PFSK-1 (cell line): ENCODE data around the gene FAM219B.

Source experiments
- FOXP2 ChIP-seq: optimal IDR thresholded peaks from 2 replicates; pipeline ENCODE3; 2011; ENCODE audit warnings: borderline replicate concordance, control low read depth, inconsistent platforms; ENCODE audit not compliant: insufficient read depth; ENCODE audit errors: extremely low read length, extremely low read depth
- POLR2AphosphoS5 ChIP-seq: IDR thresholded peaks from 2 replicates; pipeline ENCODE4 v1.6.1; 2012; ENCODE audit warnings: low read depth, mild to moderate bottlenecking, control low read depth, low read length, moderate library complexity
- REST ChIP-seq, 2 experiments: IDR thresholded peaks; 2 replicates each; pipeline versions ENCODE4 v1.6.1 to v1.8.0; 2011 to 2012; ENCODE audit warnings: low read depth in 2 of 2, low read length in 2 of 2, control low read depth in 1 of 2, inconsistent platforms in 1 of 2, mild to moderate bottlenecking in 1 of 2, moderate library complexity in 1 of 2; ENCODE audit not compliant: insufficient read depth in 1 of 2
- SIN3A ChIP-seq: IDR thresholded peaks from 2 replicates; pipeline ENCODE4 v1.6.1; 2012; ENCODE audit warnings: mild to moderate bottlenecking, low read length, moderate library complexity, borderline replicate concordance; ENCODE audit not compliant: insufficient read depth
- TAF1 ChIP-seq: IDR thresholded peaks from 2 replicates; pipeline ENCODE4 v1.6.1; 2012; ENCODE audit warnings: low read length, control low read depth, borderline replicate concordance; ENCODE audit not compliant: insufficient read depth

GRCh38 chr15:74889883-74890664, 16.6 kb downstream of the FAM219B start, which contains the start of gene MPI:
- TF ChIP-seq POLR2AphosphoS5 (peak; percentile 80), REST (IDR thresholded peaks at IDR 0.05; ENCODE audit: insufficient read depth in 1 of 2, low read depth in 2 of 2, low read length in 2 of 2) (peak; percentile 19 to 34; a peak in 1 of 4 replicates), TAF1 (peak; percentile 90; the same call in 1 of the 2 replicates), FOXP2 (peak; percentile 39), SIN3A (peak; percentile 33; the same call in 1 of the 2 replicates)
